Measurements from ENCODE around the gene MACC1. TPM values are rescaled to one million over a fixed set of nuclear protein-coding genes. Genes with fewer than 3 reads are reported as not detected.

The MACC1 gene
- total RNA-seq, 1 donor from 2014 or later = 0.12 TPM

DNA sequence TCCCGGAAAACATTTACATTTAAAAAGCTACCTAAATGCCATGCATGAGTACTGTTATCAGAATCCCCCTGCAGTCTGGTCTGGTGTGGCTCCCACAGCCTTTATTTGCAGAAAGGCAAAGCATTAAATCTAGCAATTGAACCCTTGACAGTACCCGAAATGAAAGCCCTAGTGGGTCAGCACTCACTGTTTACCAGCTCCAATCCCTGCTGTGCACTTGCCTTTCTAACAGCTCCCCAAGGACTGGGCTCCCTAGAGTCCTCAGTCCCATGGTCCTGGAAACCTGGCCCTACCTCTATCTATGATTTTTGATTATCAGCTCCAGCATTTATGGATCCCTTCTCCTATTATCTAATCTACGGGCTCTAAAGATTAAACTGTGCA, 1.9 kb upstream of the MACC1 start:
- no peaks in the 10 kb centered on the region for H3K27me3 Mint-ChIP-seq (ENCODE audit: low read depth)
- H3K27ac Mint-ChIP-seq (ENCODE audit: unreplicated experiment) = peak overlapping the region; percentile 95
- H3K36me3 Mint-ChIP-seq (ENCODE audit: low read depth) = no peaks in the 10 kb centered on the region
- no peak for DNase-seq (ENCODE audit: low read depth, low spot score)
- H3K9me3 Mint-ChIP-seq = no peaks in the 10 kb centered on the region
- no peak overlapping the region for H3K4me3 Mint-ChIP-seq
- TF ChIP-seq, protein P1, sequence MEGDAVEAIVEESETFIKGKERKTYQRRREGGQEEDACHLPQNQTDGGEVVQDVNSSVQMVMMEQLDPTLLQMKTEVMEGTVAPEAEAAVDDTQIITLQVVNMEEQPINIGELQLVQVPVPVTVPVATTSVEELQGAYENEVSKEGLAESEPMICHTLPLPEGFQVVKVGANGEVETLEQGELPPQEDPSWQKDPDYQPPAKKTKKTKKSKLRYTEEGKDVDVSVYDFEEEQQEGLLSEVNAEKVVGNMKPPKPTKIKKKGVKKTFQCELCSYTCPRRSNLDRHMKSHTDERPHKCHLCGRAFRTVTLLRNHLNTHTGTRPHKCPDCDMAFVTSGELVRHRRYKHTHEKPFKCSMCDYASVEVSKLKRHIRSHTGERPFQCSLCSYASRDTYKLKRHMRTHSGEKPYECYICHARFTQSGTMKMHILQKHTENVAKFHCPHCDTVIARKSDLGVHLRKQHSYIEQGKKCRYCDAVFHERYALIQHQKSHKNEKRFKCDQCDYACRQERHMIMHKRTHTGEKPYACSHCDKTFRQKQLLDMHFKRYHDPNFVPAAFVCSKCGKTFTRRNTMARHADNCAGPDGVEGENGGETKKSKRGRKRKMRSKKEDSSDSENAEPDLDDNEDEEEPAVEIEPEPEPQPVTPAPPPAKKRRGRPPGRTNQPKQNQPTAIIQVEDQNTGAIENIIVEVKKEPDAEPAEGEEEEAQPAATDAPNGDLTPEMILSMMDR (conservative IDR thresholded peaks at IDR 0.05) = no peak
- H3K4me1 Mint-ChIP-seq = peaks cover 47% of the 10 kb centered on the region

DNA sequence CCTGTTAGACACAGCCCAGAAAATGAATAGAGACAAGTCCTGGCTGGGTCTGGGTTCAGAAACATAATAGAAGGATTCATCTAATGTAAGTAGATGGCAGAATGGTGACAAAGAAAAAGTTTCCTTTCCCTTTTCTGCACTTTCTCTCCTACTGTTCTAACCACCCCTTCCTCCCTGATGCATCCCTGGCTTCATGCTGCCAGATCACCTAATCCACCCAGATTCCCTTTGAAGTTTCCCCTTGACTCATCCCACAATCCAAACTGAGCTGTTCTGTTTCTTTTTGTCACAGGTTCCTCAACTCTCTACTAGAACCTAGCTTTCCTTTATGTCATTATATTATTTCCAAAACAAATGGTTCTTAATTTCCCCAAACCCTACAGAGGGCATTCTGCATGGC, 1.1 kb upstream of the MACC1 start:
- H3K27ac Mint-ChIP-seq (ENCODE audit: unreplicated experiment) = peak overlapping the region; percentile 44
- no peak for DNase-seq (ENCODE audit: low read depth, low spot score)
- H3K36me3 Mint-ChIP-seq (ENCODE audit: low read depth) = no peaks in the 10 kb centered on the region
- no peaks in the 10 kb centered on the region for H3K27me3 Mint-ChIP-seq (ENCODE audit: low read depth)
- no peaks in the 10 kb centered on the region for H3K9me3 Mint-ChIP-seq
- H3K4me3 Mint-ChIP-seq = no peak overlapping the region
- TF ChIP-seq, protein P1 (conservative IDR thresholded peaks at IDR 0.05) = no peak
- peaks cover 47% of the 10 kb centered on the region for H3K4me1 Mint-ChIP-seq

DNA sequence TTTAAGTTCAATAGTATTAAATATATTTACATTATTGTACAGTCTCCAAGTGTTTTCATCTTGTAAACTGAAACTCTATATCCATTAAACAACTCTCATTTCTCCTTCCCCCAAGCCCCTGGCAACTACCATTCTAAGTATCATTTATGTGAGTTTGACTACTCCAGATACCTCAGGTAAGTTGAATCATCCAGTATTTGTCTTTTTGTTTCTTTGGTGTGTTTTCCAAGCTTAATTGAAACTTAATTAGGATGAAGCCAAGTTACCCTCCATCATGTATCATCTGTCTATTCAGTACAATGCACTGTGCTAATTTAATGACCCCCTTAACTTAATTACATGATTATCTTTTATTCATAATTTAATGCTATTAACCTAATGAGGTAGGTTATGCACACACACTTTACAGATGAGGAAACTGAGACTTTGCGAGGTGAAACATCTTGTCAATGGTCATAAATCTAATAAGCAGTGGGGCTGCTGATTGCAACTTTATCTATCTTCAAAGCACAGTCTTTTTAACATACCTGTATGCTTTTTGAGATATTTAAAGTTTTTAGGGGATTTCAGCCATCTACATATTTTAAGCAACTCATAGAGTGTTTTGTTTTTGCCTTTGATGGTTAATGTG, 663 bp downstream of the MACC1 start:
- Mint-ChIP-seq H3K27ac (ENCODE audit: unreplicated experiment) (no peak overlapping the region), H3K9me3 (peaks cover 3% of the 10 kb centered on the region), H3K36me3 (ENCODE audit: low read depth) (peaks cover 2% of the 10 kb centered on the region), H3K27me3 (ENCODE audit: low read depth) (no peaks in the 10 kb centered on the region), H3K4me3 (no peak overlapping the region), H3K4me1 (peaks cover 41% of the 10 kb centered on the region)
- DNase-seq (ENCODE audit: low read depth, low spot score) = no peak
- TF ChIP-seq, protein P1 (conservative IDR thresholded peaks at IDR 0.05) = no peak

DNA sequence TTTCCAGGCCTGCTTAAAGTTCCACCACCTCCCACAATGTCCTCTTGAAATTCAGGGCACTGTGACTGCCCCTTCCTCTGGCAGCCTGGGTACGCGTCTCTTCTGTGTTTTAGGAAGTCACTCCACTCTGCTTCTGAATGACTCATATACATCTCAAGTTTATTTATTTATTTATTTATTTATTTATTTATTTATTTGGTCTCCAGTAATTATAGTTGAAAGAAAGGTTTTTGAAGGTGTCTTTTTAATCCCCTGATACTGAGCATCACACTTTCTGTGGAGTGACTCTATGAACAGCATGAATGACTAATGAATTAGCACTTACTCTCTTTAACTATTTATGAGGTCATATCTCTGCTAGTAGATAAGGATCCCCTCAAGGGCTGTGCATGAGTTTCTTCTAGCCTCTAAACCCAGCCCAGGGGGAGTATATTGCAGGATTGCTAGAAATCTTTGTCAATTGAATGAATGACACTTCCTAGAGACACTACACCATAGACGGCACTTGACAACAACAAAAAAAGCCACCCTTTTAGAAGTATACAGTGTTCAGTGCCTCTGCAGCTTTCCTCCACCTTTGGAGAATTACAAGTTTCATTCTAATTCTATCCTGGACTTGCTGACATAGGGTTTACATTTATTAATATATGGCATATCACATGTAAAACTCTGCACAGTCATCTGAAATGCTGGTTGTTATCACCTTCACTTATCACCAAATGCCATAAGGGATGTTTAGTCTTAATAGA, 2.1 kb downstream of the MACC1 start:
- H3K36me3 Mint-ChIP-seq (ENCODE audit: low read depth) = peaks cover 6% of the 10 kb centered on the region
- H3K27ac Mint-ChIP-seq (ENCODE audit: unreplicated experiment) = no peak overlapping the region
- no peak for DNase-seq (ENCODE audit: low read depth, low spot score)
- H3K27me3 Mint-ChIP-seq (ENCODE audit: low read depth) = no peaks in the 10 kb centered on the region
- peaks cover 29% of the 10 kb centered on the region for H3K4me1 Mint-ChIP-seq
- TF ChIP-seq, protein P1 (conservative IDR thresholded peaks at IDR 0.05) = no peak
- no peak overlapping the region for H3K4me3 Mint-ChIP-seq
- H3K9me3 Mint-ChIP-seq = peaks cover 7% of the 10 kb centered on the region

DNA sequence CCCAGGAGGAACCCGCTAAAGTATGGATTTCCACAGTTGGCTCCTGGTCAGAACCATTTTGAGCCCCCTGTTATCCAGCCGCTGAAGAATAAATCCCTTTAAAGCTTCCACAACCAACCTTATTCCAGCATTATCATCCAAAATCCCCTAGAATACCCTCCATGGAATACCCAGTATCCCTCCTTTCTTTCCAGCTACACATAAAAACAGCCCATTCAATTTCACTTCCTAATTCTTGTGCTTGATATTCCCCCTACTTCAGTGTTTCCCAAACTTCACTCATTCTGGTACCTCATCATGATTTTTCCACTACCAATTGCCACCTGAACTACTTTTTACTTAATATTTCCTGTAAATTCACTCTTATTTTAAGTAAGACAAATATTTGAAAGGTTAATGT, 3.1 kb downstream of the MACC1 start:
- TF ChIP-seq, protein P1 (conservative IDR thresholded peaks at IDR 0.05) = no peak
- H3K9me3 Mint-ChIP-seq = peaks cover 13% of the 10 kb centered on the region
- no peak overlapping the region for H3K4me3 Mint-ChIP-seq
- peak overlapping the region; percentile 4 for H3K27ac Mint-ChIP-seq (ENCODE audit: unreplicated experiment)
- H3K4me1 Mint-ChIP-seq = peaks cover 19% of the 10 kb centered on the region
- no peaks in the 10 kb centered on the region for H3K27me3 Mint-ChIP-seq (ENCODE audit: low read depth)
- peaks cover 6% of the 10 kb centered on the region for H3K36me3 Mint-ChIP-seq (ENCODE audit: low read depth)
- DNase-seq (ENCODE audit: low read depth, low spot score) = no peak

Data from neural crest cell (in vitro differentiated cells).